ENCODE data around the gene AIP. TPM values are rescaled to one million over a fixed set of nuclear protein-coding genes. Genes with fewer than 3 reads are reported as not detected.

AIP gene
- total RNA-seq, 1 donor from 2014 or later: 47.6 TPM

GRCh38 chr11:67534070-67534679, 51.3 kb downstream of the AIP start:
- Mint-ChIP-seq H3K9me3 (no peaks in the 10 kb centered on the region), H3K4me3 (no peak overlapping the region)

GRCh38 chr11:67535561-67535960, 52.7 kb downstream of the AIP start:
- no peak for DNase-seq (ENCODE audit: extremely low spot score, unreplicated experiment)
- Mint-ChIP-seq H3K4me1 (ENCODE audit: unreplicated experiment) (no peaks in the 10 kb centered on the region), H3K27ac (no peak overlapping the region), H3K4me3 (no peak overlapping the region), H3K36me3 (no peaks in the 10 kb centered on the region), H3K9me3 (no peaks in the 10 kb centered on the region), H3K27me3 (no peaks in the 10 kb centered on the region)
- no peak for TF ChIP-seq CTCF (conservative IDR thresholded peaks at IDR 0.05)

More at GRCh38 chr11:67534070-67534679, 51.3 kb downstream of the AIP start:
- Mint-ChIP-seq H3K27me3 (peaks cover 4% of the 10 kb centered on the region), H3K27ac (no peak overlapping the region), H3K36me3 (no peaks in the 10 kb centered on the region), H3K4me1 (ENCODE audit: unreplicated experiment) (no peaks in the 10 kb centered on the region)
- no peak for TF ChIP-seq CTCF (conservative IDR thresholded peaks at IDR 0.05)
- no peak for DNase-seq (ENCODE audit: extremely low spot score, unreplicated experiment)

GRCh38 chr11:67538306-67538705, 55.5 kb downstream of the AIP start:
- DNase-seq (ENCODE audit: extremely low spot score, unreplicated experiment): no peak
- no peak overlapping the region for H3K4me3 Mint-ChIP-seq
- no peaks in the 10 kb centered on the region for H3K36me3 Mint-ChIP-seq
- no peak for TF ChIP-seq CTCF (conservative IDR thresholded peaks at IDR 0.05)
- no peak overlapping the region for H3K27ac Mint-ChIP-seq
- no peaks in the 10 kb centered on the region for H3K9me3 Mint-ChIP-seq
- no peaks in the 10 kb centered on the region for H3K27me3 Mint-ChIP-seq
- no peaks in the 10 kb centered on the region for H3K4me1 Mint-ChIP-seq (ENCODE audit: unreplicated experiment)

GRCh38 chr11:67538823-67539505, 56.1 kb downstream of the AIP start:
- Mint-ChIP-seq H3K4me3 (no peak overlapping the region), H3K9me3 (no peaks in the 10 kb centered on the region), H3K27ac (no peak overlapping the region), H3K4me1 (ENCODE audit: unreplicated experiment) (no peaks in the 10 kb centered on the region), H3K27me3 (no peaks in the 10 kb centered on the region), H3K36me3 (no peaks in the 10 kb centered on the region)
- TF ChIP-seq CTCF (conservative IDR thresholded peaks at IDR 0.05): no peak
- no peak for DNase-seq (ENCODE audit: extremely low spot score, unreplicated experiment)

- no peak for TF ChIP-seq CTCF (conservative IDR thresholded peaks at IDR 0.05)
- Mint-ChIP-seq H3K4me1 (ENCODE audit: unreplicated experiment) (peaks cover 2% of the 10 kb centered on the region), H3K27me3 (no peaks in the 10 kb centered on the region), H3K36me3 (no peaks in the 10 kb centered on the region), H3K9me3 (no peaks in the 10 kb centered on the region), H3K4me3 (no peak overlapping the region), H3K27ac (no peak overlapping the region)
- no peak for DNase-seq (ENCODE audit: extremely low spot score, unreplicated experiment)
These were observed 56.7 kb downstream of the AIP start for GRCh38 chr11:67539550-67539949.

Small RNA genes lying within 50 kb of the gene (microRNA-seq; reads per million reads assigned to microRNA genes)
- not detected for gene MIR6752

Other genes with a start within 250 kb of the AIP start
- gene GRK2, start 216.6 kb upstream of the AIP start, total RNA-seq (ENCODE audit: low replicate concordance): 53.1 and 62.2 TPM in 2 replicates
- 70.5 and 80.9 TPM in 2 replicates for gene ANKRD13D, start 193.7 kb upstream of the AIP start, total RNA-seq (ENCODE audit: low replicate concordance)
- 32.0 and 40.9 TPM in 2 replicates for gene SSH3, start 179.5 kb upstream of the AIP start, total RNA-seq (ENCODE audit: low replicate concordance)
- 15.0 and 29.4 TPM in 2 replicates for gene POLD4, start 129.5 kb upstream of the AIP start, total RNA-seq (ENCODE audit: low replicate concordance)
- 3.2 and 6.7 TPM in 2 replicates for gene CLCF1, start 109.4 kb upstream of the AIP start, total RNA-seq (ENCODE audit: low replicate concordance)
- gene RAD9A, start 91.0 kb upstream of the AIP start, total RNA-seq (ENCODE audit: low replicate concordance): 29.5 and 41.2 TPM in 2 replicates
- gene PPP1CA, start 81.2 kb upstream of the AIP start, total RNA-seq (ENCODE audit: low replicate concordance): 137 TPM in 2 replicates
- gene TBC1D10C, start 78.9 kb upstream of the AIP start, total RNA-seq (ENCODE audit: low replicate concordance): 0.87 TPM in 1 of 2 replicates, not detected in the other
- gene CARNS1, start 67.3 kb upstream of the AIP start, total RNA-seq (ENCODE audit: low replicate concordance): 0.31 and 1.5 TPM in 2 replicates
- 55.5 and 57.0 TPM in 2 replicates for gene RPS6KB2, start 54.5 kb upstream of the AIP start, total RNA-seq (ENCODE audit: low replicate concordance)
- 1.1 and 2.0 TPM in 2 replicates for gene PTPRCAP, start 45.3 kb upstream of the AIP start, total RNA-seq (ENCODE audit: low replicate concordance)
- 77.4 and 90.2 TPM in 2 replicates for gene CORO1B, start 39.5 kb upstream of the AIP start, total RNA-seq (ENCODE audit: low replicate concordance)
- not detected in 2 replicates for gene GPR152, start 30.3 kb upstream of the AIP start, total RNA-seq (ENCODE audit: low replicate concordance)
- not detected in 2 replicates for gene CABP4, start 27.7 kb upstream of the AIP start, total RNA-seq (ENCODE audit: low replicate concordance)
- gene TMEM134, start 13.8 kb upstream of the AIP start, total RNA-seq (ENCODE audit: low replicate concordance): 41.7 and 46.6 TPM in 2 replicates
- gene PITPNM1, start 22.3 kb downstream of the AIP start, total RNA-seq (ENCODE audit: low replicate concordance): 50.4 and 51.7 TPM in 2 replicates
- gene CDK2AP2, start 25.1 kb downstream of the AIP start, total RNA-seq (ENCODE audit: low replicate concordance): 34.9 and 37.5 TPM in 2 replicates
- not detected in 2 replicates for gene CABP2, start 40.4 kb downstream of the AIP start, total RNA-seq (ENCODE audit: low replicate concordance)
- 1,009 and 1,011 TPM in 2 replicates for gene GSTP1, start 100.8 kb downstream of the AIP start, total RNA-seq (ENCODE audit: low replicate concordance)
- gene NDUFV1, start 123.9 kb downstream of the AIP start, total RNA-seq (ENCODE audit: low replicate concordance): 220 and 226 TPM in 2 replicates
- 10.3 and 16.0 TPM in 2 replicates for gene NUDT8, start 146.9 kb downstream of the AIP start, total RNA-seq (ENCODE audit: low replicate concordance)
- gene TBX10, start 156.7 kb downstream of the AIP start, total RNA-seq (ENCODE audit: low replicate concordance): not detected in 2 replicates
- 2.2 and 5.8 TPM in 2 replicates for gene ACY3, start 167.7 kb downstream of the AIP start, total RNA-seq (ENCODE audit: low replicate concordance)
- 4.8 and 9.4 TPM in 2 replicates for gene ALDH3B2, start 191.6 kb downstream of the AIP start, total RNA-seq (ENCODE audit: low replicate concordance)